Activated CD8-positive, alpha-beta T cell treated with anti-CD3 and anti-CD28 coated beads for 36 hours (primary cell): Measurements from ENCODE around the gene VCL. TPM values are rescaled to one million over a fixed set of nuclear protein-coding genes. Genes with fewer than 3 reads are reported as not detected.
A peak's percentile ranks its signal among the peaks of the same experiment; 100 is the strongest.

ENCODE experiments used
- ATAC-seq: fragments of 200-7000 bp; cut with Tn5 transposase; one replicate; pipeline ENCODE4 v1.10.0; 2021; ENCODE audit warnings: mild to moderate bottlenecking, moderate library complexity
- CTCF ChIA-PET: fragments of 350-600 bp; sonication (Branson Sonifier 250); formaldehyde crosslinking; loops from one replicate; lab custom pipeline; 2021; ENCODE audit warnings: antibody characterized with exemption; lab: Charles Lee
- POLR2A ChIA-PET: fragments of 350-600 bp; sonication (Branson Sonifier 250); formaldehyde crosslinking; loops from one replicate; lab custom pipeline; 2021; ENCODE audit warnings: antibody characterized with exemption; lab: Charles Lee
- DNase-seq: peaks from one replicate; pipeline ENCODE4 v3.0.0-alpha.2; 2020
- H3K27ac Mint-ChIP-seq: one replicate; pipeline ENCODE4 v1.8.0; 2021; ENCODE audit warnings: mild to moderate bottlenecking, mixed read lengths
- H3K27me3 Mint-ChIP-seq: one replicate; pipeline ENCODE4 v1.8.0; 2021; ENCODE audit warnings: mixed read lengths
- H3K36me3 Mint-ChIP-seq: one replicate; pipeline ENCODE4 v1.8.0; 2021; ENCODE audit warnings: low read depth, mixed read lengths
- H3K4me1 Mint-ChIP-seq: one replicate; pipeline ENCODE4 v1.8.0; 2021; ENCODE audit warnings: low read depth, mixed read lengths
- H3K4me3 Mint-ChIP-seq: one replicate; pipeline ENCODE4 v1.8.0; 2021; ENCODE audit warnings: mild to moderate bottlenecking, moderate library complexity, mixed read lengths
- H3K9me3 Mint-ChIP-seq: one replicate; pipeline ENCODE4 v1.8.0; 2021; ENCODE audit warnings: mixed read lengths
- CTCF ChIP-seq: fragments of 200-600 bp; IDR thresholded peaks from one replicate; pipeline ENCODE4 v1.8.0; 2022; ENCODE audit warnings: antibody characterized with exemption, mild to moderate bottlenecking
- intact Hi-C: fragments of 100-400 bp; cut with micrococcal nuclease; formaldehyde crosslinking; loops from one replicate; pipeline ENCODE4 v1.10.0; 2022
- total RNA-seq, 2 experiments: library from RNA; stranded (reverse); gene quantifications; one replicate each; pipeline ENCODE4 v1.2.3, GENCODE V29; 2021

The VCL gene
- total RNA-seq, 2 experiments from 2014 or later = 16.9 to 17.7 TPM

- POLR2A ChIA-PET = interaction anchor here (0.7 to 2.1 kb wide), 13 partner anchors 8 to 84 kb away, joined by 3 to 9 read pairs (median 4); no protein-coding TSS in a partner anchor
- CTCF ChIA-PET = interaction anchor here (0.7 to 2.5 kb wide), 6 partner anchors 14 to 949 kb away, joined by 3 to 12 read pairs (median 3); no protein-coding TSS in a partner anchor
- Mint-ChIP-seq H3K27me3 (no peaks in the 10 kb centered on the region), H3K27ac (no peak within 1 kb of the TSS), H3K4me3 (no peak within 1 kb of the TSS), H3K36me3 (peaks cover 18% of the 10 kb centered on the region), H3K4me1 (peaks cover 28% of the 10 kb centered on the region), H3K9me3 (no peaks in the 10 kb centered on the region)
- peak; percentile 32 for TF ChIP-seq CTCF
- intact Hi-C loops = no loop called here
- peak; percentile 98 for ATAC-seq
- DNase-seq = peak; percentile 100
These were observed 153.3 kb downstream of the VCL start, which contains the start of gene ADK for GRCh38 chr10:74150990-74151878. Gene ADK (plus strand): TSS chr10:74151221. CDS start chr10:74151279, 58 bp downstream.

GRCh38 chr10:74151879-74152722 lies 154.2 kb downstream of the VCL start:
- ChIA-PET POLR2A (interaction anchor here (1.2 to 1.7 kb wide), 4 partner anchors 10 to 24 kb away, joined by 4 to 7 read pairs (median 4); no protein-coding TSS in a partner anchor), CTCF (interaction anchor here (1.0 to 2.5 kb wide), 6 partner anchors 10 to 211 kb away, joined by 3 to 12 read pairs (median 3); no protein-coding TSS in a partner anchor)
- H3K27ac Mint-ChIP-seq = no peak overlapping the region
- intact Hi-C loops = no loop called here
- no peak overlapping the region for H3K4me3 Mint-ChIP-seq
- peaks cover 31% of the 10 kb centered on the region for H3K4me1 Mint-ChIP-seq
- peaks cover 16% of the 10 kb centered on the region for H3K36me3 Mint-ChIP-seq
- no peak for DNase-seq
- ATAC-seq = no peak
- no peaks in the 10 kb centered on the region for H3K27me3 Mint-ChIP-seq
- TF ChIP-seq CTCF = no peak
- no peaks in the 10 kb centered on the region for H3K9me3 Mint-ChIP-seq

GRCh38 chr10:74153123-74153522 lies 155.2 kb downstream of the VCL start:
- no peak overlapping the region for H3K27ac Mint-ChIP-seq
- intact Hi-C loops = no loop called here
- no peak overlapping the region for H3K4me3 Mint-ChIP-seq
- ATAC-seq (no peak), DNase-seq (no peak)
- no peaks in the 10 kb centered on the region for H3K27me3 Mint-ChIP-seq
- H3K36me3 Mint-ChIP-seq = peaks cover 11% of the 10 kb centered on the region
- ChIA-PET POLR2A (interaction anchor here (1.1 kb wide), 1 partner anchor 16 kb away, joined by 3 read pairs; no protein-coding TSS in a partner anchor), CTCF (interaction anchor here (1.0 to 1.3 kb wide), 4 partner anchors 9 to 82 kb away, joined by 3 read pairs; no protein-coding TSS in a partner anchor)
- no peaks in the 10 kb centered on the region for H3K9me3 Mint-ChIP-seq
- H3K4me1 Mint-ChIP-seq = peaks cover 27% of the 10 kb centered on the region
- no peak for TF ChIP-seq CTCF

- Mint-ChIP-seq H3K4me3 (no peak overlapping the region), H3K27ac (no peak overlapping the region), H3K4me1 (peaks cover 22% of the 10 kb centered on the region), H3K36me3 (peaks cover 7% of the 10 kb centered on the region), H3K9me3 (no peaks in the 10 kb centered on the region), H3K27me3 (no peaks in the 10 kb centered on the region)
- ATAC-seq = no peak
- CTCF ChIA-PET = interaction anchor here (1.1 to 1.2 kb wide), 2 partner anchors 11 to 81 kb away, joined by 3 read pairs; no protein-coding TSS in a partner anchor
- no peak for TF ChIP-seq CTCF
- no peak for DNase-seq
- intact Hi-C loops = no loop called here
- POLR2A ChIA-PET = interaction anchor here (0.6 to 1.1 kb wide), 2 partner anchors 12 to 16 kb away, joined by 3 read pairs; no protein-coding TSS in a partner anchor
These were observed 155.8 kb downstream of the VCL start for GRCh38 chr10:74153676-74154075.
